ENCODE measurements around the gene MMP13.
A peak's percentile ranks its signal among the peaks of the same experiment; 100 is the strongest.

Gene MMP13

GRCh38 chr11:102964867-102965266 is 9.3 kb upstream of the MMP13 start:
- TF ChIP-seq ZFX (IDR thresholded peaks at IDR 0.05; ENCODE audit: borderline replicate concordance), result no peak
- H3K27ac ChIP-seq, result no peak overlapping the region

DNA sequence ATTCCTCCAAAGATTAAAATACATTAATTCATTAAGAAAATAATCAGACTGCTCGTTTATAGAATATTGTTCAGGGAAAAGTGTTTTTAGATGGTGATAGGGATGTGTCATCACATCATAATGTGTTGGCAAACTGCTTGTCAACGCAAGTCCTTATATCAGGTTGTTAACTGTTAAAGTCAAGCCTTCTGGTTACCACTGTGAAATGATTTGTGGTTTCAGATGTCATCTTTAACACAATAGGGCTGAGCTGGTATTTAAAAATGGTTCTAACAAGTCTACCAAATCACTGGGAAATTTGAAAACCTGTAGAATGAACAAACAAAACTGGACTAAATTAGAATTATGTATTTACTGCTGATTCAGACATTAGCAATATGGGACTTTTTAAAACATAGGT is 2.4 kb upstream of the MMP13 start:
- no peak for TF ChIP-seq ZFX (IDR thresholded peaks at IDR 0.05; ENCODE audit: borderline replicate concordance)
- TF ChIP-seq CTCF (IDR thresholded peaks at IDR 0.05), result no peak
- no peak overlapping the region for H3K27ac ChIP-seq

DNA sequence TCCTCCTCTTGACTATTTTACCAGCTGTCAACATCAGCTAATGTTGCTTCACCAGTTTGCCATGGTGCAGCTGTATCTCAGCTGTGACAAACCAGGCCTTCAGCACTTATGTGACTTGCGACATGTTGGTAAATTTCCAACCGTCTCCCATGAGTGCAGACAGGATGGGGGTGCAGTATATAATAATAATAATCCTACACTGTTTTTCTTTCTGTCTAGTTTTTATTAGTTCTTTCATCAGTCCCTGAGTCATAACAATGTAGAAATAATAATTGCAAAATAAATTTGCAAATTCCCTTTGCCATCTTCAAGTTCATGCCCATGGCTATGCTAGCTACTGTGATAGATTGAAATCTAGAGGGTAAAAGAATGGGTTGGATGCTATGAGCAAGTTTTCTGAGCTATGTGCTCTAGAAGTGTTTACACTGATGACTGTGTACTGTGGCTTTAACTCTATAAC is 4.9 kb downstream of the MMP13 start:
- TF ChIP-seq ZFX (IDR thresholded peaks at IDR 0.05; ENCODE audit: borderline replicate concordance) (no peak), CTCF (IDR thresholded peaks at IDR 0.05) (no peak)
- no peak overlapping the region for H3K27ac ChIP-seq

DNA sequence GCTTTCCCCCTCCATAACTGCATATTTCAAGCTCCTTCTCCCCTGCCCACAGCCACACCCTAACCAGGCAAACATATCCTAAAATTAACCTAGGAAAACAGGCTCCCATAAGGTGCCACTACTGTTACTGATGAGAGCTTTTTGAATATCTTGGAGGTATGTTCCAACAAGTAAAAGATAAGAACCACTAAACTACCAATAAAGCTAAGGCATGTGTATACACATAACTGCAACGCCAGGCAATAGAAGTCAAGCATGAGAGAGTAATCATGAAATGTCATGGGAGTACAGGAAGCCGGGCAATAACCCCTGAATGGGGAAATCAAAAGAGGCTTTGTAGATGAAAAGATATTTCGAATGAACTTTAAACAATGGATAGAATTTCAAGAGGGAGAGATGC is 9.3 kb downstream of the MMP13 start:
- H3K27ac ChIP-seq, result no peak overlapping the region
- no peak for TF ChIP-seq ZFX (IDR thresholded peaks at IDR 0.05; ENCODE audit: borderline replicate concordance)
- TF ChIP-seq CTCF (IDR thresholded peaks at IDR 0.05), result no peak

GRCh38 chr11:102940714-102941588 is 14.6 kb downstream of the MMP13 start:
- no peak overlapping the region for H3K27ac ChIP-seq
- TF ChIP-seq ZFX (IDR thresholded peaks at IDR 0.05; ENCODE audit: borderline replicate concordance) (no peak), CTCF (IDR thresholded peaks at IDR 0.05) (peak; percentile 86)

GRCh38 chr11:102936864-102937509 is 18.5 kb downstream of the MMP13 start:
- H3K27ac ChIP-seq, result no peak overlapping the region
- no peak for TF ChIP-seq ZFX (IDR thresholded peaks at IDR 0.05; ENCODE audit: borderline replicate concordance)
- TF ChIP-seq CTCF (IDR thresholded peaks at IDR 0.05), result no peak

DNA sequence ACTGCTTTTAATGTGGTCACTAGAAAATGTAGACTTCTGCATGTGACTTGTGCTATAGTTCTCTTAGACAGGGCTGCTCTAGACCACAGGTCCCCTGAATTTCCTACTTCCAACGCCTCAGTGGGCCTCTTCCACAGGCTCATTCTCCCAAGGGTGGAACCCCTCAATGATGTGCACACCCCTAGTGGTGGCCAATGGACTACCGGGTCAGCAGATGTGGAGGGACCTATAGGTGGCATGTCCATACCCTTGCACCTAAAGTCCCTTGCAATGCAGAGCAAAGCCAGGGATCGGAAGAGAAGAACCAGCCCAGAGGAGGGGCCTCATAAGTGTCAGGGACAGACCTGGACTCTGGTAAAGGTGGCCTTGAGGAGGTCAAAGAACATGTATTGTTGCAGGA is 20.0 kb downstream of the MMP13 start:
- H3K27ac ChIP-seq, result no peak overlapping the region
- TF ChIP-seq ZFX (IDR thresholded peaks at IDR 0.05; ENCODE audit: borderline replicate concordance) (no peak), CTCF (IDR thresholded peaks at IDR 0.05) (no peak)

All from 22Rv1 (cell line).